A673 (cell line): Measurements from ENCODE around the gene GNG12. TPM values are rescaled to one million over a fixed set of nuclear protein-coding genes. Genes with fewer than 3 reads are reported as not detected.

Experiments used
- BruUV-seq: library from RNA; stranded (reverse); fragments of 400-500 nt; replicated peaks from 2 replicates; lab custom pipeline; 2021; lab: Mats Ljungman, UMichigan
- CTCF ChIA-PET: fragments of 300-600 bp; sonication (Branson Sonifier 250); formaldehyde crosslinking; loops from one replicate; lab custom pipeline; 2022; ENCODE audit warnings: antibody characterized with exemption; lab: Charles Lee
- POLR2A ChIA-PET: fragments of 300-600 bp; sonication (Branson Sonifier 250); formaldehyde crosslinking; loops from one replicate; lab custom pipeline; 2022; ENCODE audit warnings: antibody characterized with exemption; ENCODE audit not compliant: low non-redundant PET; lab: Charles Lee
- DNase-seq: peaks from one replicate; pipeline ENCODE4 v3.0.0-alpha.2; 2015; ENCODE audit warnings: low spot score
- H3K27ac ChIP-seq: fragments of 200-600 bp; sonication (generic); 2 replicates; pipeline ENCODE4 v1.5.1; 2016; ENCODE audit warnings: mixed run types, low read depth, mild to moderate bottlenecking, mixed read lengths, antibody characterized with exemption, low read length; ENCODE audit not compliant: poor library complexity, severe bottlenecking
- H3K27me3 ChIP-seq: fragments of 200-600 bp; sonication (generic); replicated peaks from 2 replicates; pipeline ENCODE4 v1.6.1; 2017; ENCODE audit warnings: mixed run types, low read depth, mild to moderate bottlenecking, mixed read lengths, antibody characterized with exemption, low read length; ENCODE audit not compliant: insufficient read depth, poor library complexity
- H3K36me3 ChIP-seq: fragments of 200-600 bp; sonication (generic); 2 replicates; pipeline ENCODE4 v1.6.1; 2016; ENCODE audit warnings: mixed run types, mild to moderate bottlenecking, mixed read lengths, antibody characterized with exemption, low read length; ENCODE audit not compliant: insufficient read depth, poor library complexity, severe bottlenecking
- H3K4me1 ChIP-seq: fragments of 200-600 bp; sonication (generic); 2 replicates; pipeline ENCODE4 v1.6.1; 2017; ENCODE audit warnings: mixed run types, mild to moderate bottlenecking, mixed read lengths, antibody characterized with exemption, low read length; ENCODE audit not compliant: insufficient read depth, poor library complexity, severe bottlenecking
- H3K4me3 ChIP-seq: fragments of 200-600 bp; sonication (generic); 2 replicates; pipeline ENCODE4 v1.5.1; 2016; ENCODE audit warnings: low read depth, mixed run types, mild to moderate bottlenecking, mixed read lengths, low read length; ENCODE audit not compliant: poor library complexity, severe bottlenecking
- H3K9me3 ChIP-seq: fragments of 200-600 bp; sonication (generic); 2 replicates; pipeline ENCODE4 v1.6.1; 2016; ENCODE audit warnings: mixed run types, low read depth, mild to moderate bottlenecking, mixed read lengths, antibody characterized with exemption, low read length; ENCODE audit not compliant: poor library complexity, severe bottlenecking
- CTCF ChIP-seq: fragments of 300-800, 200-600 bp; sonication (generic); conservative IDR thresholded peaks from 2 replicates; pipeline ENCODE4 v1.5.1; 2017; ENCODE audit warnings: low read depth, mild to moderate bottlenecking, antibody characterized with exemption, low read length, moderate library complexity, mixed read lengths
- EZH2 ChIP-seq: fragments of 200-600 bp; sonication (generic); IDR thresholded peaks from 2 replicates; pipeline ENCODE4 v1.6.1; 2017; ENCODE audit warnings: borderline replicate concordance, low read depth, mild to moderate bottlenecking, mixed read lengths, antibody characterized with exemption, low read length; ENCODE audit not compliant: poor library complexity, severe bottlenecking
- intact Hi-C: fragments of 100-400 bp; cut with micrococcal nuclease; formaldehyde crosslinking; loops from one replicate; pipeline ENCODE4 v1.10.0; 2022; ENCODE audit not compliant: unreplicated experiment
- total RNA-seq: library from RNA; stranded (reverse); gene quantifications from 2 replicates; pipeline ENCODE4 v1.2.3, GENCODE V29; 2021

GNG12 gene
- total RNA-seq, 1 experiment from 2014 or later = 54.8 TPM

- Histone ChIP-seq H3K4me3 (no peak overlapping the region), H3K27ac (no peak overlapping the region), H3K27me3 (no peaks in the 10 kb centered on the region), H3K9me3 (no peaks in the 10 kb centered on the region), H3K4me1 (no peaks in the 10 kb centered on the region), H3K36me3 (no peaks in the 10 kb centered on the region)
- no peak for TF ChIP-seq EZH2
- no peak for TF ChIP-seq CTCF
- no peak for DNase-seq
- ChIA-PET CTCF (interaction anchor here (0.7 kb wide), 1 partner anchor 1424 kb away, joined by 3 read pairs; no protein-coding TSS in a partner anchor), POLR2A (no interaction called here)
- intact Hi-C loops = loop anchor here (10.0 kb wide), 1 partner anchor 589 kb away; the partner anchor contains the start of gene RPE65
- no TSS peak for BruUV-seq
These were observed 22.2 kb upstream of the GNG12 start for GRCh38 chr1:67855444-67855843.

- Histone ChIP-seq H3K36me3 (no peaks in the 10 kb centered on the region), H3K4me3 (no peak overlapping the region), H3K9me3 (no peaks in the 10 kb centered on the region), H3K4me1 (no peaks in the 10 kb centered on the region), H3K27ac (no peak overlapping the region), H3K27me3 (no peaks in the 10 kb centered on the region)
- TF ChIP-seq EZH2 (no peak), CTCF (peak; percentile 77)
- ChIA-PET POLR2A (no interaction called here), CTCF (no interaction called here)
- BruUV-seq = no TSS peak
- DNase-seq = peak; percentile 83
- intact Hi-C loops = loop anchor here (2.0 to 10.0 kb wide), 5 partner anchors 86 to 591 kb away; partner anchors contain the start of gene RPE65
These were observed 20.4 kb upstream of the GNG12 start for GRCh38 chr1:67853704-67854103.

GRCh38 chr1:67851800-67852199, 18.5 kb upstream of the GNG12 start:
- Histone ChIP-seq H3K27me3 (no peaks in the 10 kb centered on the region), H3K36me3 (no peaks in the 10 kb centered on the region), H3K27ac (no peak overlapping the region), H3K4me3 (no peak overlapping the region), H3K4me1 (no peaks in the 10 kb centered on the region), H3K9me3 (no peaks in the 10 kb centered on the region)
- POLR2A ChIA-PET = no interaction called here
- no TSS peak for BruUV-seq
- no peak for TF ChIP-seq EZH2
- TF ChIP-seq CTCF = no peak
- intact Hi-C loops = loop anchor here (2.0 to 10.0 kb wide), 5 partner anchors 84 to 593 kb away; partner anchors contain the start of gene RPE65
- no peak for DNase-seq
- CTCF ChIA-PET = interaction anchor here (0.6 kb wide), 1 partner anchor 49 kb away, joined by 3 read pairs; no protein-coding TSS in a partner anchor
